ENCODE measurements around the gene COL8A2. TPM values are rescaled to one million over a fixed set of nuclear protein-coding genes. Genes with fewer than 3 reads are reported as not detected.
A peak's percentile ranks its signal among the peaks of the same experiment; 100 is the strongest.

COL8A2 gene
- total RNA-seq, 1 donor from 2014 or later, result 0.06 TPM

DNA sequence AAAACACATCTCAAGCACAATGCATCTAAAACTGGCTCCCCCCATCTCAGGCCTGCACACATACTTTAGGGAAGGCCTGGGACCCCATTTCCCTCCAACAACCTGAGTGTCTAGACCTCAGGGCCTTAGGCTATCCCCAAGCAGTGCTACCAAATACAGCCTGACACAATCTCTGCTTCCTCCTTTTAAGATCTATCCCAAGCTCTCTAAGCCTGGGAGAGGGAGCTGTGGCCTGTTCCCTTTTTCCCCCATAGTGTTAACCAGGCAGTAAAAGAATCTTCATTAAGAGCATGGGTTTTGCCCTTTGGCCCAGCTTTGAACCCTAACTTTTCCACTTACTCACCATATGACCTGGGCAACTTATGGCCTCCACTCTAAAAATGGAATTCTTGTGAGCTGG, 10.8 kb upstream of the COL8A2 start:
- no peak for DNase-seq (ENCODE audit: low read depth)
- H3K4me3 ChIP-seq (ENCODE audit: low read depth, low read length), result no peak overlapping the region
- TF ChIP-seq, protein P1, sequence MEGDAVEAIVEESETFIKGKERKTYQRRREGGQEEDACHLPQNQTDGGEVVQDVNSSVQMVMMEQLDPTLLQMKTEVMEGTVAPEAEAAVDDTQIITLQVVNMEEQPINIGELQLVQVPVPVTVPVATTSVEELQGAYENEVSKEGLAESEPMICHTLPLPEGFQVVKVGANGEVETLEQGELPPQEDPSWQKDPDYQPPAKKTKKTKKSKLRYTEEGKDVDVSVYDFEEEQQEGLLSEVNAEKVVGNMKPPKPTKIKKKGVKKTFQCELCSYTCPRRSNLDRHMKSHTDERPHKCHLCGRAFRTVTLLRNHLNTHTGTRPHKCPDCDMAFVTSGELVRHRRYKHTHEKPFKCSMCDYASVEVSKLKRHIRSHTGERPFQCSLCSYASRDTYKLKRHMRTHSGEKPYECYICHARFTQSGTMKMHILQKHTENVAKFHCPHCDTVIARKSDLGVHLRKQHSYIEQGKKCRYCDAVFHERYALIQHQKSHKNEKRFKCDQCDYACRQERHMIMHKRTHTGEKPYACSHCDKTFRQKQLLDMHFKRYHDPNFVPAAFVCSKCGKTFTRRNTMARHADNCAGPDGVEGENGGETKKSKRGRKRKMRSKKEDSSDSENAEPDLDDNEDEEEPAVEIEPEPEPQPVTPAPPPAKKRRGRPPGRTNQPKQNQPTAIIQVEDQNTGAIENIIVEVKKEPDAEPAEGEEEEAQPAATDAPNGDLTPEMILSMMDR (conservative IDR thresholded peaks at IDR 0.05; ENCODE audit: low read depth, low read length), result no peak

DNA sequence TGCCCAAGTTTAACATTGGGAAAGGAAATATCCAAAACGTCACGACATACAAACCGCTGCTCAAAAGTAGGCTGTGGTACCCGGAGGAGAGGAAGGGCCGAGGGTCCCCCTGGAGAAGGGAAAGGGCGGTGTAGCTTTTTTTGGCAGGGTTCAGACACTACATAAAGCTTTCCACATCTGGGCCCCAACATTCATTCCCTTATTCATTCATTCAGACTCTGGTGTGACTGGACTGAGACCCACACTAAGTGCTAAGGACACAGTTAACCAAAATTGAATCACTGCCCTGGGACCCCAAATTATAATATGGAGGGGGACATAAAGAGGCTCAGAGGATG, 10.3 kb upstream of the COL8A2 start:
- TF ChIP-seq, protein P1 (conservative IDR thresholded peaks at IDR 0.05; ENCODE audit: low read depth, low read length), result no peak
- H3K4me3 ChIP-seq (ENCODE audit: low read depth, low read length), result no peak overlapping the region
- DNase-seq (ENCODE audit: low read depth), result no peak

DNA sequence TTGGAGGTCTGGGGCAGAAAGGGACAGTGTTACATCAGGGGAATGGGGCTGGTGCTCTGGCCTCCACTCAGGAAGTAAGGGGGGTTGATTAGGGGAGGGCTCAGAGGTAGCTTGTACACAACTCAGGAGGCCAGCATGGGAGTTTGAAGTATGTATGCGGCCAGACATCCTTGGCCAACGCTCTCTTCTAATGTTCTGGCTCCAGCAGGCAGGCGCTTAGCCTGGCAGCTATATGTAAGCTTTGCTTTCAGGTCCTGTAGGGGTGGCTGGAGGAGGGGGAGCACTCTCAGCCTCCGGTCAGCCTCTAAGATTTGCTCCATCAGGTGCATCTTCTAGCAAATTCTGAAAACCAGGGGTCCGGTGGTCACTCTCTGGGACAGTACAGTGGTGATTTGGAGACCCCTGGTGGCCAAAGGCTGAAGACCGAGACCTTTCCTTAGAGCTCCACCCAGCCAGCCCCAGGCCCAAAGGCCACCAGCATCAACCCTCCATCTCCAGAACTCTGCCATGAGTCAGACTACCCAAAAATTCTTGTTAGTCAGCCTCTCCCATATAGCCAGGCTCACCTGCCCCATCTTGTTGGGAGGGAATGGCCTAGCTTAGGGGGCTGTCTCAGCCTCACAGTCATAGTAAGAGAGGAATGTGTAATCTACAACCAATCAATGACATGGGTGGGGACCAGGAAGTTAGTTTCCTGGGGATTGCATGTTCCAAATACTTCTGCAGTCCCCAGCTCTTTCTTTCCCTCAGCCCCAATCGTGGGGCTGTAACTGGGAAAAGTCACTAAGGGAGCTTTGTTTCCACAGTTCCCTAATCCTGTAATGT, 9.7 kb upstream of the COL8A2 start:
- no peak for DNase-seq (ENCODE audit: low read depth)
- TF ChIP-seq, protein P1 (conservative IDR thresholded peaks at IDR 0.05; ENCODE audit: low read depth, low read length), result peak; percentile 69
- no peak overlapping the region for H3K4me3 ChIP-seq (ENCODE audit: low read depth, low read length)

DNA sequence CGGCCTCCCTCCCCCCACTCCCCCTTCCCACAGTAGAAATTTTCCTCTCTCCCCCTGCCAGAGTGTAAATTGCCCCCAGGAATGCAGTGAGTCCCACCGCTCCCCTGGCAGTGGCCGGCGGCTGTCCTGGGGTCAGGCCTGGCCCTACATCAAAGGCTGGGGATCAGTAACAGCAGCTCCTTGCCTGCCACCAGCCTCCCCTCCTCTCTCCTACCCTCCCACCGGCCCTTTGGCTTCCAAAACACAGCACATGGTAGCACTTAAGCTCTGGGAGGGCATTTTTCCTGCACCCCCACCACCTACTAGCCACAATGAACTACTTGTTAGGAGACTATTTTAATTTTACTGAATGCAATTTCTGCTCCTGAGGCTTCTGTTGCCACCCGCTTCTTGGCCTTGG, 9.0 kb upstream of the COL8A2 start:
- no peak for DNase-seq (ENCODE audit: low read depth)
- TF ChIP-seq, protein P1 (conservative IDR thresholded peaks at IDR 0.05; ENCODE audit: low read depth, low read length), result no peak
- no peak overlapping the region for H3K4me3 ChIP-seq (ENCODE audit: low read depth, low read length)

DNA sequence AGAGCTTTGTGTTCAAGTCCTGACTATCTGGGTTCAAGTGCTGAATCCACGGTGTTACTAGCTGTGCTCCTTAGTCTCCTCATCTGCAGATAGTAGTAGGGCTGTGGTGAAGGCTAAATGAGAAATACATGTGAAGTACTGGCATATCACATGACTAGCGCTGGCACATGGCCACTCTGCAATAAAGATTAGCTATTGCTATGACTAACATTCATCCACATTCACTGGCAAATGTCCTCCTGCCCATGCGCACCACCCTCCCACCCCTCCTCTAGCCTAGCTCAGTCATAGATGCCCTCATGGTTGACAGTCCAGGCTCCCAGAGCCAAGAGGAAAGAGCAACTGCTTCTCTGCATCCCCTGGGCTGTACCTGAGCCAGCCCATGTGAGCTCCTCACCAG, 8.5 kb upstream of the COL8A2 start:
- TF ChIP-seq, protein P1 (conservative IDR thresholded peaks at IDR 0.05; ENCODE audit: low read depth, low read length), result no peak
- DNase-seq (ENCODE audit: low read depth), result peak; percentile 84
- no peak overlapping the region for H3K4me3 ChIP-seq (ENCODE audit: low read depth, low read length)

DNA sequence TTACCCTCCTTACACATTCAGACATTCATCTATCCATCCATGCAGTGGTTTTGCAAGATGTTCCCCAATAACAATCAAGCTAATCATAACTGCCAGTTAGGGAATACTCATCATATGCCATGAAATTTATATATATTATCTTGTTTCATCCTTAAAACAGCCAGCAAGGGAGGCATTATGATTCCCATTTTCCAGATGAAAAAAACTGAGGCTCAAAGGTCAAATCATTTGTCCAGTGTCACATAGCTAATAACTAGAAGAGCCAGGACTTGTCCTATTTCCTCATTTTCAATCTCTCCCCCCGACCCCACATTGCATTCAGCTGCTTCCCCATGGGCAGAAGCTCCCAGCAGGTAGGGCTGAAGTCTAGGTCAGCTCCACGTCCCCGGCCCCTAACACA, 7.0 kb upstream of the COL8A2 start:
- TF ChIP-seq, protein P1 (conservative IDR thresholded peaks at IDR 0.05; ENCODE audit: low read depth, low read length), result no peak
- DNase-seq (ENCODE audit: low read depth), result no peak
- H3K4me3 ChIP-seq (ENCODE audit: low read depth, low read length), result no peak overlapping the region

DNA sequence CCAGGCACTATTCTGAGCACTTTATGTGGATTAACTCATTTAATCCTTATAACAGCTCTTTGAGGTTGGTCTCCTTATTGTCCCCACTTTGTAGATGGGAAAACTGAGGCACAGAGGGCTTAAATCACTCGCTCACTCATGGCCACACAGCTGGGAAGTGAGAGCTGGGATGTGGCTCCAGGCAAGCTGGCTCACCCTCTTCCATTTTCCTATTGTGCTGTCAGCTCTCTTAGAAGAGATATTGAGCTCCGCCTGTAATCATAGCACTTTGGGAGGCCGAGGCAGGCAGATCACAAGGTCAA, 3.8 kb upstream of the COL8A2 start:
- DNase-seq (ENCODE audit: low read depth), result no peak
- TF ChIP-seq, protein P1 (conservative IDR thresholded peaks at IDR 0.05; ENCODE audit: low read depth, low read length), result no peak

More for the DNA sequence above, 3.8 kb upstream of the COL8A2 start:
- no peak overlapping the region for H3K4me3 ChIP-seq (ENCODE audit: low read depth, low read length)

Measured in epithelial cell of proximal tubule (primary cell).